LNCaP clone FGC (cell line): Measurements from ENCODE around the gene KCNIP4.
"Not testable (repeated sequence)": the region's sequence is repeated elsewhere in the genome, so short reads cannot be mapped to it uniquely, and the experiment has no call there.

ENCODE experiments used
- DNase-seq: peaks from one replicate; pipeline ENCODE4 v3.0.0-alpha.2; 2011; ENCODE audit warnings: low read depth
- H3K4me3 ChIP-seq: 2 replicates; pipeline ENCODE4 v1.5.1; 2011; ENCODE audit warnings: mild to moderate bottlenecking, low read depth, low read length, control low read depth
- TF ChIP-seq, protein P1 (sequence below): IDR thresholded peaks from 2 replicates; pipeline ENCODE4 v1.5.1; 2012; ENCODE audit warnings: mild to moderate bottlenecking; ENCODE audit not compliant: control insufficient read depth, insufficient read depth; ENCODE audit errors: extremely low read depth

KCNIP4 gene

DNA sequence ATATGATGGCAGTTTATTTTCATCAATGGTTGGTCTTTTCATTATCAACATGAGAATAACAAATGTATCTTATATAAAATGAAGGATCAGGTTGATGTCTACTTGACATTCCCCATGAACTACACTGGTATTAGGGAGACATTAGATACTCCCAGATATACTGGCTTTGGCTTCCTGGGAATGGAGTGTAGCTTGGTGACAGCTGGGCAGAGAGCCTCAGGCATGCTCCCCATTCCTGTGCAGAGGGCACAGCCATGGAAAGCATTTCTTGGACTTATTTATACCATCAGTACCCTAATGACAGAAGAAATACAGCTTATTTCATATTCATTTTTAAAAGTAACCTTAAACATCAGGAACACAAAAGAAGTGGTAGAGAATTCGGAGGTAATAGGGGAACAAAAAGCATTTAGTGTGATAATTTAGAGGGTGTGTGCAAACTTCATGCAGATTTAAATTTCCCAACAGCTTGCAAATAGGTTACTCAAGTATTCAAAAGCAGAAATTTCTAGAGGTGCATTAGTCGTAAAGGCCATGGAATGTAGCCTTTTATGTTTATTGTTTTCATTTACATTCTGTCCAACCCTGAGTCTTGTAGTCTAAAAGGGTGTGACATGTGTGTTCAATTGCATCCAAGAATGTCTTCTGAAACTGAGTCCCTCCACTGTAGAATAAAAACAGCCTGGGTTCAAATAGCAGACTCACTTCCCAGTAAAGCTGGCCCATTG, 573.8 kb downstream of the KCNIP4 start:
- no peak for DNase-seq
- no peak overlapping the region for H3K4me3 ChIP-seq
- TF ChIP-seq, protein P1, sequence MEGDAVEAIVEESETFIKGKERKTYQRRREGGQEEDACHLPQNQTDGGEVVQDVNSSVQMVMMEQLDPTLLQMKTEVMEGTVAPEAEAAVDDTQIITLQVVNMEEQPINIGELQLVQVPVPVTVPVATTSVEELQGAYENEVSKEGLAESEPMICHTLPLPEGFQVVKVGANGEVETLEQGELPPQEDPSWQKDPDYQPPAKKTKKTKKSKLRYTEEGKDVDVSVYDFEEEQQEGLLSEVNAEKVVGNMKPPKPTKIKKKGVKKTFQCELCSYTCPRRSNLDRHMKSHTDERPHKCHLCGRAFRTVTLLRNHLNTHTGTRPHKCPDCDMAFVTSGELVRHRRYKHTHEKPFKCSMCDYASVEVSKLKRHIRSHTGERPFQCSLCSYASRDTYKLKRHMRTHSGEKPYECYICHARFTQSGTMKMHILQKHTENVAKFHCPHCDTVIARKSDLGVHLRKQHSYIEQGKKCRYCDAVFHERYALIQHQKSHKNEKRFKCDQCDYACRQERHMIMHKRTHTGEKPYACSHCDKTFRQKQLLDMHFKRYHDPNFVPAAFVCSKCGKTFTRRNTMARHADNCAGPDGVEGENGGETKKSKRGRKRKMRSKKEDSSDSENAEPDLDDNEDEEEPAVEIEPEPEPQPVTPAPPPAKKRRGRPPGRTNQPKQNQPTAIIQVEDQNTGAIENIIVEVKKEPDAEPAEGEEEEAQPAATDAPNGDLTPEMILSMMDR, result no peak

- no peak overlapping the region for H3K4me3 ChIP-seq
- TF ChIP-seq, protein P1, result no peak
- no peak for DNase-seq
Measured at GRCh38 chr4:21367567-21367966, 581.0 kb downstream of the KCNIP4 start.

DNA sequence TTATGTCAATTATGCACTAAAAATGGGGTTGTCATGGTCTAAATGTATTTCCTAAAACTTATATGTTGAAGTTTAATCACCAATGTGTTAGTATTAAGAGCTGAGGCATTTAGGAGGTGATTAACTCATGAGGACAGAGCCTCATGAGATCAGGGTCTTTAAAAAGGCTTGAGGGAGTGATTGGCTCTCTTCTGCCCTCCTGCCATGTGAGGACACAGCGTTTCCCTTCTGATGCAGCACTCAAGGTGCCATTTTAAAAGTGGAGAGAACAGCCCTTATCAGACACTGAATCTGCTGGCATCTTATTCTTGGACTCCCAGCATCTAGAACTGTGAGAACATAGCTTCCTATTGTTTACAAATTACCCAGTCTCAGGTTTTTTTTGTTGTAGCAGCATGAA, 581.7 kb downstream of the KCNIP4 start:
- TF ChIP-seq, protein P1, result no peak
- no peak overlapping the region for H3K4me3 ChIP-seq
- no peak for DNase-seq

- DNase-seq, result no peak
- TF ChIP-seq, protein P1, result no peak
- no peak overlapping the region for H3K4me3 ChIP-seq
Measured at GRCh38 chr4:21366312-21366711, 582.3 kb downstream of the KCNIP4 start.

DNA sequence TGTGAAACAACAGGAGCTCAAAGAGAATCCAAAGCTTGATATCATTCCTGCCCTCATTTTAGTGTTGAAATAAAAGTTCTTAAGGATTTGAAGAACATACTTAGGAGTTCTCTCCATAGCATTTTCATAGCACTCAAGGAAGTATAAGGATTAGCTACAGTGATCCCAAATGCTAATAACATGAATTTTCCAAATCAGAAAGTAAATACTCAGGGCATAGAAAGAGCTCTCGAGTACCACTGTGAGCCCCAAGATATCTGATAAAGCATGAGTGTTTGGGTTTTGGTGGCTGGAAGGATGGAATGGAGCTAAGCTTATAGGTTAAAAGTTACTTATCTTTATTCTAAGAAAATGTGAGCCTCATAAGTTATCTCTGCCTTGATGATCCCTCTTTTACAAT, 584.9 kb downstream of the KCNIP4 start:
- no peak for DNase-seq
- H3K4me3 ChIP-seq, result no peak overlapping the region
- TF ChIP-seq, protein P1, result no peak

GRCh38 chr4:21352354-21352753, 596.2 kb downstream of the KCNIP4 start:
- DNase-seq, H3K4me3 ChIP-seq: not testable (repeated sequence)

- DNase-seq, result no peak
- TF ChIP-seq, protein P1, result no peak
- no peak overlapping the region for H3K4me3 ChIP-seq
Measured at GRCh38 chr4:21347142-21347541, 601.4 kb downstream of the KCNIP4 start.
